Mononuclear cell (primary cell): ENCODE results near the gene VPS37C. TPM values are rescaled to one million over a fixed set of nuclear protein-coding genes. Genes with fewer than 3 reads are reported as not detected.
"Not testable (repeated sequence)": the region's sequence is repeated elsewhere in the genome, so short reads cannot be mapped to it uniquely, and the experiment has no call there.

Experiments used
- H3K27me3 ChIP-seq: 2 replicates; pipeline ENCODE4 v1.6.0; 2011; ENCODE audit warnings: low read length, control low read depth; ENCODE audit not compliant: insufficient read depth
- H3K4me1 ChIP-seq: 2 replicates; pipeline ENCODE4 v1.5.1; 2011; ENCODE audit warnings: mild to moderate bottlenecking, low read length, control low read depth; ENCODE audit not compliant: insufficient read depth
- H3K4me3 ChIP-seq: 2 replicates; pipeline ENCODE4 v1.5.1; 2011; ENCODE audit warnings: mild to moderate bottlenecking, low read length, moderate library complexity
- H3K9me3 ChIP-seq: 2 replicates; pipeline ENCODE4 v1.5.1; 2011; ENCODE audit warnings: low read depth, mild to moderate bottlenecking, control low read depth, low read length
- total RNA-seq: library from RNA; depleted of rRNA; stranded (reverse); fragments of >200 nt; gene quantifications from one replicate; pipeline ENCODE4 v1.2.3, GENCODE V29; 2012

The VPS37C gene
- total RNA-seq, 1 donor: 5.5 TPM

GRCh38 chr11:61165785-61166184, 4.6 kb upstream of the VPS37C start:
- H3K4me3 ChIP-seq, H3K27me3 ChIP-seq, H3K9me3 ChIP-seq: not testable (repeated sequence)
- H3K4me1 ChIP-seq: peaks cover 60% of the 10 kb centered on the region

GRCh38 chr11:61164606-61165424, 3.6 kb upstream of the VPS37C start:
- Histone ChIP-seq H3K9me3 (no peaks in the 10 kb centered on the region), H3K27me3 (no peaks in the 10 kb centered on the region), H3K4me1 (peaks cover 70% of the 10 kb centered on the region), H3K4me3 (no peak overlapping the region)

GRCh38 chr11:61163714-61164605, 2.7 kb upstream of the VPS37C start:
- Histone ChIP-seq H3K4me1 (peaks cover 79% of the 10 kb centered on the region), H3K9me3 (no peaks in the 10 kb centered on the region), H3K27me3 (no peaks in the 10 kb centered on the region), H3K4me3 (no peak overlapping the region)

GRCh38 chr11:61163021-61163420, 1.8 kb upstream of the VPS37C start:
- Histone ChIP-seq H3K4me3 (no peak overlapping the region), H3K27me3 (no peaks in the 10 kb centered on the region), H3K9me3 (no peaks in the 10 kb centered on the region), H3K4me1 (peaks cover 76% of the 10 kb centered on the region)

- Histone ChIP-seq H3K4me3 (peak overlapping the region; percentile 52), H3K4me1 (peaks cover 74% of the 10 kb centered on the region), H3K9me3 (no peaks in the 10 kb centered on the region), H3K27me3 (no peaks in the 10 kb centered on the region)
Measured at GRCh38 chr11:61162092-61162941, 1.1 kb upstream of the VPS37C start.

- Histone ChIP-seq H3K27me3 (no peaks in the 10 kb centered on the region), H3K4me3 (peak overlapping the region; percentile 52), H3K9me3 (no peaks in the 10 kb centered on the region), H3K4me1 (peaks cover 70% of the 10 kb centered on the region)
Measured at GRCh38 chr11:61160487-61161189, 588 bp downstream of the VPS37C start.

- Histone ChIP-seq H3K4me3 (no peak overlapping the region), H3K4me1 (peaks cover 52% of the 10 kb centered on the region), H3K9me3 (no peaks in the 10 kb centered on the region), H3K27me3 (no peaks in the 10 kb centered on the region)
Measured at GRCh38 chr11:61158691-61159381, 2.4 kb downstream of the VPS37C start.

- Histone ChIP-seq H3K4me3 (no peak overlapping the region), H3K27me3 (no peaks in the 10 kb centered on the region), H3K4me1 (peaks cover 41% of the 10 kb centered on the region), H3K9me3 (no peaks in the 10 kb centered on the region)
Measured at GRCh38 chr11:61157743-61158142, 3.5 kb downstream of the VPS37C start.

GRCh38 chr11:61155741-61156140, 5.5 kb downstream of the VPS37C start:
- Histone ChIP-seq H3K9me3 (no peaks in the 10 kb centered on the region), H3K4me1 (peaks cover 28% of the 10 kb centered on the region), H3K27me3 (no peaks in the 10 kb centered on the region), H3K4me3 (no peak overlapping the region)

GRCh38 chr11:61155312-61155711, 5.9 kb downstream of the VPS37C start:
- no peaks in the 10 kb centered on the region for H3K9me3 ChIP-seq
- no peak overlapping the region for H3K4me3 ChIP-seq
- no peaks in the 10 kb centered on the region for H3K27me3 ChIP-seq
- H3K4me1 ChIP-seq: peaks cover 28% of the 10 kb centered on the region

- H3K4me3 ChIP-seq: no peak overlapping the region
- no peaks in the 10 kb centered on the region for H3K9me3 ChIP-seq
- no peaks in the 10 kb centered on the region for H3K27me3 ChIP-seq
Measured at GRCh38 chr11:61154528-61154927, 6.7 kb downstream of the VPS37C start.

GRCh38 chr11:61153593-61154095, 7.6 kb downstream of the VPS37C start:
- no peaks in the 10 kb centered on the region for H3K9me3 ChIP-seq
- no peaks in the 10 kb centered on the region for H3K27me3 ChIP-seq
- peaks cover 24% of the 10 kb centered on the region for H3K4me1 ChIP-seq
- H3K4me3 ChIP-seq: no peak overlapping the region

More at GRCh38 chr11:61154528-61154927, 6.7 kb downstream of the VPS37C start:
- H3K4me1 ChIP-seq: peaks cover 28% of the 10 kb centered on the region

GRCh38 chr11:61152816-61153592, 8.2 kb downstream of the VPS37C start:
- H3K27me3 ChIP-seq: no peaks in the 10 kb centered on the region
- H3K4me3 ChIP-seq: no peak overlapping the region
- H3K9me3 ChIP-seq: no peaks in the 10 kb centered on the region
- peaks cover 29% of the 10 kb centered on the region for H3K4me1 ChIP-seq
